Measurements from ENCODE around the gene ANKRD39.

The ANKRD39 gene

DNA sequence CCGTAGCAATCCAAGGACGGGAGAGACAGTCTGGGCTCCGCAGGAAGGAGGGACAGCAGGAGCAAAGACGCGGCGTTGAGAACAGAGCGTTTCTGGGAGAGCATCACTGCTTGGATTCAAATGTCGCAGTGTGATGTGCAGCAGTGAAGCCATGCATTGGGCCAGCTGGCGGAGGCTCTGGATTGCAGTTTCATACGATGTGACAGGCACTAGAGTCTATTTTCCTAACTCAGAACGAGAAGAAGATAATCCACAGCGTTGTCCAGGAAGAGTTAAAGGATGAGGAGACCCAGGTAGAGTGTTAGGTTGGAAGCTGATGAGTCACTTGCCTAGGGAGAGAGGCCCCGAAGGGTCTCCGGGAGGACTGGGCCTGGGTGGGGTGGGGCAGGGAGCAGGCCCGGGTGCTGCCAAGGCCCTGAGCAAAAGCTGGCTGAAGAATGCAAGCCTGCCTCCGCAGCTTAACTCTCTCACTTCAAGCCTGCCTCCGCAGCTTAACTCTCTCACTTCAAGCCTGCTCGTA lies 29.7 kb upstream of the ANKRD39 start:
- no peak for DNase-seq (ENCODE audit: low read depth in 2 of 2)

DNA sequence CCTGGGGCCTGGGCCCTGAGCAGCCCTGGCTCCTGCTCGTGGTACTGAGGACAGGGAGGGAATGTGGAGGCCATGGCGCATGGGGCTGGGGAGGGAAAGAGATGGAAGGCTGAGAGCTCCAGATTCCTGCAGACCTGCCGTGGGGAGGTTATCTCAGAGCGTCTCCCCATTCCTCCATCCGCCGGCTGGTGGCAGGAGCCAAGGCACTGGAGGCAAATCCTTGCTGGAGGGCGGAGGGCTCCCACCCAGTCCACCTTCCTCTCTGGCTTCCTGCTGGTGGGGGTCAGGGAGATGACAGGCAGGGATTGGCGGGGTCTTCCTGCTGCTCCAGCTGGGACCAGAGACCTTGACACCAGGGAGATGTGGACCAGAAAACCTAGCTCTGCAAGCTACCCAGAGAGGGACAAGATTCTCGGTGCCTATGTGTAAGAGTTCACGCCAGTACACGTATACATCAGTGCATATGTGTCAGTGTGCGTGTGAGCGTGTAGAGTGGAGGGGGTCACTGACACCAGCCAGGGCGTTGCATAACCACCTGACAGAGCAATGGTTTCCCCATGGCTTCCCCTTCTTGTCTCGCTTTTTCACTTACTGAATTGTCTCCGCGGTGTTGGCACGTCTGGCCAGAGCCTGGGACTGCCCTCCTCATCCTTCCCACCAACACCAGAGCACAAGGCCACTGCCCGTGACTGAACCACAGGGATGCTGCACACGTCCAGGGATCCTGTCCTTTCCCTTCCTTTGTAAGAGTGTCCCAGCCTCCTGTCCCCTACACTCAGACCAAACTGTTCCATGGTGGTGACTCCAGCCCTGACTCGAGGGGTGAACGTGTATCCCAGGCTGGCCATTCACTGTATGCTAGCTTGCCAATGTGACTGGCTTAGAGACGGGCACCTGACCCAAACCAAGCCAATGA lies 27.9 kb upstream of the ANKRD39 start:
- DNase-seq (ENCODE audit: low read depth in 2 of 2): no peak

DNA sequence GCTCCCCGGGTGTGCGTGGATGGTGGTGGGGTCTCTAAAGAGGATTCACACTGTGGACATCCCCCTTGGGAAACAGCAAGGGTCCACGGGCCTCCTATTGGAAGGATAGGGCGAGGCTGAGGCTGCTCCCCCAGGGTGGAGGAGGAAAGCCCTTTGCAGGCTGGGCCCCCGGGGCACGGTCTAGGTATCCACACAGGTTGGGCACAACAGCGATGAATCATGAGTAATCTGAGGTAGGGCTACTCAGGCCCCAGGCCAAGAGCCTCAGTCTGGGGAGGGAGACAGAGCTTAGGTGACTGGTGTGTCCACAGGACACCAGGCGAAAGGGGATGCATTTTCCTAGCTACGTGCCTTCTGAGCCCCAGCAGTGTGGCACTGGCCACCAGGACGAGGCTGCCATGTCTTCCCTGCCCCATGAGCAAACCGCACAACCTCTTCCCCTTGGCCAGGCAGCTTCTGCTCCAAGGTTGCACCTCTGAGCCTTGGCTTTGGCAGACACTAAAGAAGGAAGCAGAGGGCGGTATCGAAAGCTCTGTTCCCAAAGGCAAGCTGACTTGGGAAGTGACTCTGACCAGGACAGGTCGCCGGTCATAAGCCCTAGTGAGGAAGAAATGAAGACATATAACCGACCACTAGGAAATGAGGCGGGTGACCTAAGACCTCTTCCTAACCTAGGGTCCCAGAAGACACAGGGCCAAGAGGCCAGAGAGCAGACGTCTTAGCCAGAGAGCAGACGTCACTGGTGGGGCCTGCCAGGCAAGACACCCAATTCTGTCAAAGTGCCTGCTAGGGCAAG lies 26.7 kb upstream of the ANKRD39 start:
- DNase-seq (ENCODE audit: low read depth in 2 of 2): no peak

DNA sequence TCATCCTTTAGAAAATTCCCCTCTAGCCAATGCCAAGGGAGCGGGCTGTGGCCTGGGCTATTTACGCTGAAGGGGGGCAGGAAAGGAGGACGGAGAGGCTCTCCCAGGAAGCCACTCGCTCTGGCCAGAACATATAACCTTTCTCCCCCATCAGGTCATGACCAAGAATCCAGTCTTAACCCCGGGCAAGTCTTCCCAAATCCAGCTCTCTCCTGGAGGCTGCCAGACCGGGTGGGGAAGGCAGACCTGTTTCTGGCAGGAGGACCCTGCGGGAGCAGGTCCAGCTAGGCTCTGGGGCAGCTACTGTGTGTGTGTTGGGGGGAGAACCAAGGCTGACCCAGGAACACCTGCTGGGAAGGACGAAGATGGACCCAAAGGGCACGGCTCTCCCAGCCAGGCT lies 25.5 kb upstream of the ANKRD39 start:
- DNase-seq (ENCODE audit: low read depth in 2 of 2): no peak

DNA sequence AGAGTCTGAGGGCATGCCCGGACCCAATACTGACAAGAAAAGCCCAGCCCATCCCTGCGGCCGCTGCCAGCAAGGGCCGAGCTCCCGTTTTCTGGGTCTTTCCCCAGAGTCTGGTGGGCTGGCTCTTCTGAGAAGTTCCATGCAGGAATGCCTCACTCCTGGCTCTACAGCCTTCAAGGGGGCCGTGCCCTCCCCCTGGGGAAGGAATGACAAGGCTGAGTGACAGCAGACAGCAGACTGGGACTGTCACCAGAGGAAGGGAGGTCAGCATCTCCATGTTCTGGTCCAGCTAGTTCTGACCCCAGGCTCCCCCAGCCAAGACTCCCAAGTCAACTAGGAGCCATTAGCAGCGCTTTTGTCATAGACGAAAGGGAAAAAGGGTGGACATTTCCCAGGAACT lies 25.1 kb upstream of the ANKRD39 start:
- DNase-seq (ENCODE audit: low read depth in 2 of 2): no peak

DNA sequence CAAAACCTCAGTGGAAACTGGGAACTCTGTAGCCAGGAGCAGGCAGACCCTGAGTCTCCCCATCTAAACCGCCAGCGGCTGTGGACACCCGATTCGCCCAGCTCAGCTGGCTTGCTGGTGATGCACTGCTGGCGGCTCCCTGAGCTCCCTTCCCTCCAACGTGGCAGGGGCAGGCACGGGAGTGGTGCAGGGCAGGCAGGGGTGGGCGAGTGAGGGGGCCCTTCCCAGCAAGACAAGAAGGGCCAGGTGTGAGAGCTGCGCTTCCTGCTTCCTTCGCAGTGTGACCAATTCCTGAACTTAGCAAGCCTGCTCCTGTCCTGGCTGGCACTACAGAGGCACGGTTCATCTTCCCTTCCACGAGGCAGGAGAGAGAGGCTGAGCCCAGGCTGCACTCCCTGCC lies 24.4 kb upstream of the ANKRD39 start:
- no peak for DNase-seq (ENCODE audit: low read depth in 2 of 2)

DNA sequence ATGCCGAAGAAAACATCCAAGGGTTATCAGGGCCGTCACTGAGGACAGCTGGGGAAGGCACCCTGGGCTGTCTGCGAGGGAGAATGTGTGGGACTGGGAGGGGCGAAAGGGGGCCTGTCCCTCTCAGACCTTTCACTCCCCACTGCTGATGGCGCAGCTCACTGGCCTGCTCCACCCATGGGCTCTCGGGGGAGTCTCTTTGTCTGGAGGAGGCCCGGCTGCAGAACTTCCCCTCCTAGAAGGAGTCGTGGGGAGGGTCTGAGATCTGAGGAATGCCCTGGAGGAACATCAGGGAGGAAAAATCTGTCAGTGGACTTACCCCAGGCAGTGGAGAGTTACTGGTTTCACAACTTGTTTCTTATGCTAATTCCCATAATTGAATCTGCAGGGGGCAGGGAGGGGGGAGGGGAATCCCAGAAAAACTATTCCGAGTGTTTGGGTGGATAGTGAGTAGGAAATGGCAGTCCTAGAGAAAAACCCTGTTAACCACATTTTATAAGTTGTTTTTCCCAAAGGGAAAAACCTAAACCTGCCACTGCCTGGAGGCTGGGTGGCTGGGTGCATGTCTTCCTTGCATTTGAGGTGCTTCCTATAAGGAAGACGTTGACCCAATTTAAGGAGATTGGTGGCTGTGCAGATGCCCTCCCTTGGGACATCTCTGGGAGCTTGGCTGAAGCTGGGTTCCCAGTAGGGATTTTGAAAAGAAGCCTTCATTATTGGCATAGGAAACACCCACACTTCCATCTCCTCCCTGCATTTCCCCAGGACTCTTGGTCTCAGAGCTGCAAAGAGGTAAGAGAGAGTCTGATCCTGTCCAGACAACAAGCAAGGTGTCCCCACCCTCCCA lies 23.8 kb upstream of the ANKRD39 start:
- DNase-seq (ENCODE audit: low read depth in 2 of 2): no peak

DNA sequence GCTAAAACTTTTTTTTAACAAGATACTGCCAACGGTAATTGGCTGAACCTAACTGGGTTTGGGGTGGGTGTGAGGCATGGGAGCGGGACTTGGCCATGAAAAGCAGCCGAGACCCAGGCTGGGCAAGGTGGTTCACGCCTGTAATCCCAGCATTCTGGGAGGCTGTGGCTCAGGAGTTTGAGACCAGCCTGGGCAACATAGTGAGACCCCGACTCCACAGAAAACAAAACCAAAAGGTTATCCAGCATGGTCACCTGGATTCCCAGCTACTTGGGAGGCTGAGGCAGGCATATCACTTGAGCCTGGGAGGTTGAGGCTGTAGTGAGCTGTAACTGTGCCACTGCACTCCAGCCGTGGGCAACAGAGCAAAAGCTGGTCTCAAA lies 23.1 kb upstream of the ANKRD39 start:
- no peak for DNase-seq (ENCODE audit: low read depth in 2 of 2)

DNA sequence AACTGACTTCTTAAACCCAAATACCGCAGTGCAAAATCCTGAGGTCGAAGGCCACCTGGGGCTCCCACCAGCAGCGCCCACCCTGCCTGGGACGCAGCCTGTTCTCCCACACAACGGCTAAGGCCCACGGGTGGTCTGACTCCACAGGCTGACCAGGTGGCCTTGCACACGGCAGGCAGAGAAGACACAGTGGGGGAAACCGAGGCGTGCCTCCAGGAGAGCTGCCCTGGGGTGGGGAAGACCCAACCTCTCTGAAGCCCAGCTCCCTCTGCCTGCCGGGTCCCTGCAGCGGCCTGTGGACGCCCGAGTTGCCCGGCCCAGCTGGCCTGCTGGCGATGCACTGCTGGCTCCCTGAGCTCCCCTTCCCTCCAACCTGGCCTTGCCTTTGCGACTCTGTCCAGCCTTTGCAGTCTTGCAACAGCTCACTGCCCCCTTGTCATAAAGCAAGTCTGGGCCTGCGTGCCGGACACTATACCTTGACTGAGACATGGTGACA lies 21.8 kb upstream of the ANKRD39 start:
- no peak for DNase-seq (ENCODE audit: low read depth in 2 of 2)

DNA sequence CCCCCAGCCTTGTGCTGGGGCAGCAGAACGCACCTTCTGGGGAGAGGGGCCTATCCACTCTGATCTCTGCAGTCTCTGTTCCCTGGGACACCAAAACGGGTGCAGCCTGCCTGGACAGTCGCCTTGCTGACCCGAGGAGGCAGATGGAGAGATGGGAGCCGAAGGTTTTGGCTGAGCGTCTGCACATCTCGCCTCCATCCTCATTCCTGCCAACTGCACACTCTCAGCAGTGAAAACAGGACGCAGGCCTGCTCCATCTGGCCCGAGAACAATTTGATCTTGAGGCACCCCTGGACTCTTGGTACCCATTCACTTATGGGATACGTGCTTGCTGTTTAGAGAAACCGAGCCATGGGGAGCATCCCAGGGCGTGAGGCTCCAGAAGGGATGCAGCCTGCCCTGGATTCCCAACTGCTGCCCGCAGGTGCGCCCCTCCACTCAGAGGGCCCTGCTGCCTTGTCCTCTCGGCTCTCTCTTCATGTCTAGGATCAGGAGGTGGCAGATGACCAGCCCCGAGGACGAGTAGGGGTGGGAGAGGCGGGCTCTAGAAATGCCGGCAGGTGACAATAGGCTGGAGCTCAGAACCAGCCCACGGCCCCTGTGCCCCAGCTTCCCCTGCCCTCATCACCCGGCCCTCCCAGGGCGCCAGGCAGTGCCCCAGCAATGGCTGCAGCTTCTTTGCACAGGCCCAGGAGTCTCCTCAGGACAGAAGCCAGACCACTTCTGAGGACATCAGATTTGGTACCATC lies 21.2 kb upstream of the ANKRD39 start:
- DNase-seq (ENCODE audit: low read depth in 2 of 2): no peak

DNA sequence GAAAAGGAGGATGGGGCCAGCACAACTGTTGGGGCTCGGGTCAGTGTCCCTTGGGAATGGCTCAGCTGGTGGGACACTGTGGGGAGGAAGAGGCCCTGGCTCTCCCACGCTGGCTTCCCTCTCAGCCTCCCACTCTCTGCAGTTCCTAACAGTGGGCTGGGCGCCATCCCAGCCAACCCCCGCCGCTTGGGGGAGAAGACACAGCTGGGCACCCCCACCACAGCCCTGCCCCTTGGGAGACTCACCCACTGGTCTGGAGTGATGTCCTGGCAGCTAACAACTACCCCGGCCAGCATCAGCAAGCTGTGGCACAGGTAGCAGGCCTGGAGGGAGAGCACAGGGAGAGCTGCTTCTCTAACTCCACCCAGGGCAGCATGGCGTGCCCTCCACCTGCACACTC lies 20.4 kb upstream of the ANKRD39 start:
- no peak for DNase-seq (ENCODE audit: low read depth in 2 of 2)

DNA sequence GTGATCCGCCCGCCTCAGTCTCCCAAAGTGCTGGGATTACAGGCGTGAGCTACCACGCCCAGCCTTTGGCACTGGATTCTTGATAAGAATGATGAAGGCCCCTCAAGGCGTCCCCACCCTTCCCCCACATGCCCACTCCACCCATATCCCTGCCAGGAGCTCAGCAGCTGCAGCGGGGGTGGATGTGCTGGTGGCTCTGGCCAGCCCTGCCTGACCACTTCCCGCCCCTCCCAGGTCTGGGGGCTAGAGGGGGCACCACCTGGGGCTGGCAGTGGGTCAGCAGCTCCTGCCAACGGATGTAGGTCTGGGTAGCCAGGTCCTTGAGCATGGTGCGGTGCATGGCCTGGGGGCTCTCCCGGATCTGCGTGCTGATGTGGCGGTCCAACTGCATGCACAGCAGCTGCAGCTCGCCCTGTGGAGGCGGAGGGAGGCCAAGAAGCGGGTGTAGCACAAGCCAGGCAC lies 19.8 kb upstream of the ANKRD39 start:
- no peak for DNase-seq (ENCODE audit: low read depth in 2 of 2)

DNA sequence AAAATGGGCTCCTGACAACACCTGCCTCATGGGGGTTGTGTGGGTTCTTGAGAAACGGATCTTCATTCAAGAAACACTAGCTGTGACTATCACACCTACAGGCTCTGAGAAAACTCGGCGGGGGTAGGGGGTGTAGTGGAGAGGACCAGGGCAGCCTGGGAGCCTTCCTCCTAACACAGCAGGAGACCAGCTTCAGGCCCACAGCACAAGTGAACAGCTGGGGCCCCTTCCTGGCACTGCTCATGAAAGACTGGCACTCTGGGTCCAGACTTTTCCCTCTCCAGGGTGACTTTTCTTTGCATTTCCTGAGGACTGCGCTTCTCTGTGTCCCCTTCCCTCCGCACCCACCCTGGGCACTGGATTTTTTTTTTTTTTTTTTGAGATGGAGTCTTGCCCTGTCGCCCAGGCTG lies 19.2 kb upstream of the ANKRD39 start:
- no peak for DNase-seq (ENCODE audit: low read depth in 2 of 2)

DNA sequence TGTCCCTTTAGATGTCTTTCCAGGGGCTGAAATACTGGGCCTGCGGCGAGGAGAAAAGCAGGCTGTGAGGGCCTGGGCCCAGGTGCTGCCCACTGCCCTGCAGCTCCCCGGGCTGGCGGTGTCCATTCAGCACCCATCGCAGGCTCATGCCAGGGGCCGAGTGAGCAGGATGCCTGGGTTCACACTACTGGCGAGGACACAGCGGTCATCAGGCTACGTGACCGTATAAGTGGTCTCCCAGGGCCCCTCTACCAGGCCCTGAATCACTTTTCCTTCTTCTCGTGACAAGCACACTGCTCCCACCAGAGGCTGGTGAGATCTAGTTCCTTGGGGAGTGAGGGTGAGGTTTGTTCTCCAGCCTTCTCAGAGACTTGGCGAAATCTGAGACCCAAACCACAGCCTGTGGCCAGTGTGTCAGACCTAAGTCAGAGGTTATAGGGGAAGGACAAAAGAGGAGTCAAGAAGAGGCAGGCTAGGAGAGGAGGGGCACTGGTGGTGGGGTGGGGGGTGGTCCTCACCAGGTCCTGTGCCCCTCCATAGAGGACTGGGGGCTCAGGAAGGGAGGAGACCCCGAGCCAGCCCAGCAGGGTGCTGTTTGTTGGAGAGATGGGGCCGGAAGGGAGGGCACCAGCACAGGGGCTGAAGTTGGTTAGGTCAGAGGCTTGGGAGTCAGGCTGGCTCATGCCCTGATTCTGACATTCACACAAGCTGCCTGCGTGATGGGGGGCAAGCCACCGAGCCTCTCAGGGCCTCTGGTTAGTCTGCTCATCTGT lies 18.6 kb upstream of the ANKRD39 start:
- DNase-seq (ENCODE audit: low read depth in 2 of 2): no peak

DNA sequence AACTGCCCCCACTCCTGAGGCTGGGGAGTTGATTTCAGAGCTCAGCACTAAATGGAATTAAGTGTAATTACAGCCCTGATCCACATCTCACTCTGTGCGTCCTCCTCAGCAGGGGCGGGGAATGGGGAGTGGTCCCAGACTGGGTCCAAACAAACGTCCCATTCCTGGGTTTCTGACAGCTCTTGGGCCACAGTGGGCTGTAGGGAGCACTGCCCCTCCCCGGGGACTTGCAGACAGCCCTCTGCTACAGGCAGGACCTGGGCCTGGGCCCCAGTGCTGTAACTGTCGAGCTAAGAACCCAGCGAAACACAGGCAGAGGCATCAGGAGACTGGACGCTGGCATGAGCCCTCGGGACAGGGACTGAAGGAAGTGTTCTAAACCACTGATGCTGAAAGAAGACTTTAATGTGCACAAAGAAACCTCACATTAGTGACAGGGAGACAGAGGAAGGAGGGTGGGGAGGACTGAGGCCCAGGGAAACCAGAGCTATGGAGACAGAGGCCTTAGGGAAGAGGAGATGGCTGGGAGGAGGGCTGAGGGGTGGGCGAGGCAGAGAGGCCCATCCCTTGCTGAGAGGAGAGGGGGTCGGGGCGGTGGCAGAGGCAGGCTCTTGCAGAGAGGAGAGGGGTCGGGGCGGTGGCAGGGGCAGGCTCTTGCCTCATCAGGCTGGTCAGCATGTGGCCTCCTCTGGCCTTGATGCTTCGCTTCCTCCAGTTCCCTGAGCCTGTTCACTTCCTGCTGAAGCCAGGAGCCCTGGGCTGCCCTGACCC lies 17.9 kb upstream of the ANKRD39 start:
- no peak for DNase-seq (ENCODE audit: low read depth in 2 of 2)

DNA sequence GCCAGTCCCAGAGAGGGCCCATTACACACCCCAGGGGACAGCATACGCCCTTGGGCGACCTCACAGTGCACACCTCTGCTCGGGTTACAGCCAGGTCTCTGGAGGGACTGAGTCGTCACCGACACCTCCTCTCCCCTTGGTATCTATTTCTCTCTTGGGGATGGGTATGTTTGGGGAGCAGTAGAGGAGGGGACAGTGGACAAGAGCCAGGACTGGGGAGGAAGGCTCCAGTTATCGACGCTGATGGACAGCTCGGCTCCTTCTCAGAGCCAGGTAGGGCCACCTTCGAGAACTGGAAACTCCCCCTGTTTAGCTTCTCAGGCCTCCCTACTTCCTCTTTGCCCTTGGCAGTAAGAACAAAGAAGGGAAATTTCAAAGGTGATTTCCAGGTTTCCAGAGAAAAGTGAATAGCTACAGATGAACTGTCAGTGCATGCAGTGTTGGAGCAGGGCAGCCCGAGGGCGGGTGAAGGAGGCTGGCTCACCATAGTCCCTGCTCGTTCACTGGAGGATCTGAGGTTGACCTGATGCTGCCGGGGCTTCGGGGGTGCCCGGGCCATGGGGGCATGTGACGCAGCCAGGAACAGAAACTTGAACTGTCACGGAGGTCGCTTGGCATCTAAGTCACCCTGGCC lies 16.5 kb upstream of the ANKRD39 start:
- no peak for DNase-seq (ENCODE audit: low read depth in 2 of 2)

DNA sequence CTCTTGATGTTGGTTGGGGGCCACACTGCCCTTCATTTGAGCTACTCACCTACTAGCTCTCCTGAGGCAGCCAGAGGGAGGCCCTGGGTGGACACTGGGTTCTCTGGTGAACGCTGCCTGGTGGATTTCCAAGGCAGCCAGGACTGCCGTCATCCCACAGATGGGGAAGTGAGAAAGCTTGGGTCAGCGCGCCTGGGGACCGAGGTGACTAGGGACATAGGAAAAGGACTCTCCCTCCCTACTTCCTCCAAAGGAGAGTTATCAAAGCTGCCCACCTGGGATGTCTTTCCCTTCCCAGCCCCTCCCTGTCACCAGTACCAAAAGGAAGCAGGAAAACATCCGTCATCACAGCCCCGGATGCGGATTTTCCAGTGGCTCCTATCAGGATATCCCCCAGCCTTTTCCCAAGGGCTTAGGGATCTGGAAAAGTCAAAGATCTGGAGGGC lies 15.9 kb upstream of the ANKRD39 start:
- no peak for DNase-seq (ENCODE audit: low read depth in 2 of 2)

DNA sequence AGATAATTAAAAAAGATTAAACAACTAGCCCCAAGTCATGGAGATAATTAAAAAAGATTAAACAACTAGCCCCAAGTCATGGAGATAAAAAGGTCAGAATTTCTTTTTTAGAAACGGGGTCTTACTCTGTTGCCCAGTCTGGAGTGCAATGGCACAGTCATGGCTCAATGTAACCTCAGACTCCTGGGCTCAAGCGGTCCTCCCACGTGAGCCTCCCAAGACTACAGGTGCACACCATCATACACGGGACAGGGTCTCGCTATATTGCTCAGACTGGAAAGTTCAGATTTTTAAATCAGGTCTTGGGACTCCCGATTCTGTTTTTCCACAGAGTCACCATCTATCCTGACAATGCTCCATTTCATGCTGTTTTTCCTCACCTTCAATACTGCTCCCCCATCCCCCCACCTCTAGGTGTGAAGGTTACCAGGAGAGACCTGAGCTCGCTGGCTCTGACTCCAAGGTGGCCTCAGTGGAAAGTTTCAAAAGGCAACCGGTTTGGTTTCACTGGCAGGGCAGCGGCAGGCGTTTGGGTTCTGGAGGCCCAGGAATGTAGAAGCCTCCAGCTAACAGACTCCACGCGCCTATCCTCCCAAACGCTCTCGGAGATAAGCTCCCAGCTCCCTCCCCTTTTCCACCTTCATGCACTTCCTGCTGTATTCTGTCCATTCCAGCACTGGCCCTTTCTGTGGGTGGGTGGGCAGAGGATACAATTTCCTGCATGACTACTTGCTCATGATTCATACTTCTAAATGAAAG lies 15.0 kb upstream of the ANKRD39 start:
- no peak for DNase-seq (ENCODE audit: low read depth in 2 of 2)
